ENCODE measurements around the gene PALLD. TPM values are rescaled to one million over a fixed set of nuclear protein-coding genes. Genes with fewer than 3 reads are reported as not detected.

PALLD gene
- total RNA-seq, 8 experiments from 2014 or later: 15.5 to 50.3 (median 24.3) TPM

- in situ Hi-C loops (cut with MboI; ENCODE audit: low pct_unique_long_range_greater_than_20kb in 2 of 9, low sequenced_read_pairs in 9 of 9, unreplicated experiment in 9 of 9): loop anchor here in 2 of 9 experiments (25.0 kb wide), 1 partner anchor 338 kb away; no protein-coding TSS in a partner anchor
- ATAC-seq (replicated peaks in 6 of 8): no peak
- no peak overlapping the region for H3K27ac ChIP-seq
- H3K4me3 ChIP-seq: no peak overlapping the region
- H3K4me1 ChIP-seq (replicated peaks in 1 of 2): no peaks in the 10 kb centered on the region
- WGBS, 10 experiments: 51 to 91% (median 74%) methylated on average over 1 to 5 of the region's 5 CpGs
Measured at GRCh38 chr4:168574581-168575295, 77.9 kb downstream of the PALLD start.

- WGBS, 10 experiments: 100% methylated on average over 1 to 2 of the region's 2 CpGs; no CpG with 5 or more reads in 3 of the 10 experiments
- ATAC-seq (replicated peaks in 6 of 8): no peak
- Histone ChIP-seq H3K4me3 (no peak overlapping the region), H3K27ac (no peak overlapping the region), H3K4me1 (replicated peaks in 1 of 2) (no peaks in the 10 kb centered on the region)
- in situ Hi-C loops (cut with MboI; ENCODE audit: low pct_unique_long_range_greater_than_20kb in 2 of 9, low sequenced_read_pairs in 9 of 9, unreplicated experiment in 9 of 9): loop anchor here in 2 of 9 experiments (25.0 kb wide), 1 partner anchor 337 kb away; no protein-coding TSS in a partner anchor
Measured at GRCh38 chr4:168575473-168575872, 78.6 kb downstream of the PALLD start.

- Histone ChIP-seq H3K27ac (no peak overlapping the region), H3K4me3 (no peak overlapping the region), H3K4me1 (replicated peaks in 1 of 2) (no peaks in the 10 kb centered on the region)
- in situ Hi-C loops (cut with MboI; ENCODE audit: low pct_unique_long_range_greater_than_20kb in 2 of 9, low sequenced_read_pairs in 9 of 9, unreplicated experiment in 9 of 9): loop anchor here in 2 of 9 experiments (25.0 kb wide), 1 partner anchor 335 kb away; no protein-coding TSS in a partner anchor
- WGBS, 10 experiments: 73 to 100% (median 90%) methylated on average over 1 to 5 of the region's 5 CpGs; no CpG with 5 or more reads in 1 of the 10 experiments
- ATAC-seq (replicated peaks in 6 of 8): no peak
Measured at GRCh38 chr4:168577624-168578023, 80.8 kb downstream of the PALLD start.

DNA sequence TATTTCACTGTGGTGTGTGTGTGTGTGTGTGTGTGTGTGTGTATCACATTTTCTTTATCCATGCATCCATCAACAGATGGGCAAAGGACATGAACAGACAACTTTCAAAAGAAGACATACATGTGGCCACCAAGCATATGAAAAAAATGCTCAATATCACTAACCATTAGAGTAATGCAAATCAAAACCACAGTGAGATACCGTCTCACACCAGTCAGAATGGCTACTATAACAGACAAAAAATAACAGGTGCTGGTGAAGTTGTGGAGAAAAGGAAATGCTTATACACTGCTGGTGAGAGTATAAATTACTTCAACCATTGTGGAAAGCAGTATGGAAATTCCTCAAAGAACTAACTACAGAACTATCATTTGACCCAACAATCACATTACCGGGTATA lies 83.4 kb downstream of the PALLD start:
- no peak for ATAC-seq (replicated peaks in 6 of 8)
- WGBS, 10 experiments: 89 to 100% (median 100%) methylated on average over 1 to 2 of the region's 2 CpGs; no CpG with 5 or more reads in 1 of the 10 experiments
- Histone ChIP-seq H3K4me1 (replicated peaks in 1 of 2) (no peaks in the 10 kb centered on the region), H3K27ac (no peak overlapping the region), H3K4me3 (no peak overlapping the region)
- in situ Hi-C loops (cut with MboI; ENCODE audit: low pct_unique_long_range_greater_than_20kb in 2 of 9, low sequenced_read_pairs in 9 of 9, unreplicated experiment in 9 of 9): loop anchor here in 2 of 9 experiments (25.0 kb wide), 1 partner anchor 332 kb away; no protein-coding TSS in a partner anchor

DNA sequence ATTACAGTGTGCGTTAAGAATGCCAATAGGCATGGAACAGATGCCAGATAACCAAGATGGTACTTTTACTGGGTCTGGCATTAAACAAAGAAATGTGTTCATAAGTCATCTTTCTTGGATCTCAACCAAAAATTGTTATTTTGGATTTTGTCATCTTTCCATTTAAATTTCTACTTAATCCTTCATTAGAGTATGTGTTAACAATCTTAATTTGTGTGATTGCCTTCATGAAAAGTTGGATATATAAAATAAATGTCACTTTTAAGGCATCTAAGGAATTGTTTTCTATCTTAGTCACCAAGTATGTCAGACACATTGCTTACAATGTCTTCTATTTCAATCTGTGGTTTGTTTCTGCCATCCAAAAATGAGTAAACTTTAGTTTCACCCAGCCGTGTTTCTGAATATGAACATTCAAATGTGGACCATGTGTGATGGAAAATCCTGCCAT lies 87.5 kb downstream of the PALLD start:
- in situ Hi-C loops (cut with MboI; ENCODE audit: low pct_unique_long_range_greater_than_20kb in 2 of 9, low sequenced_read_pairs in 9 of 9, unreplicated experiment in 9 of 9): loop anchor here in 2 of 9 experiments (25.0 kb wide), 1 partner anchor 328 kb away; no protein-coding TSS in a partner anchor

GRCh38 chr4:168585168-168586091 lies 88.6 kb downstream of the PALLD start:
- ATAC-seq (replicated peaks in 6 of 8): peak; percentile 87 to 100 (median 92)
- in situ Hi-C loops (cut with MboI; ENCODE audit: low pct_unique_long_range_greater_than_20kb in 2 of 9, low sequenced_read_pairs in 9 of 9, unreplicated experiment in 9 of 9): loop anchor here in 2 of 9 experiments (25.0 kb wide), 1 partner anchor 327 kb away; no protein-coding TSS in a partner anchor
- Histone ChIP-seq H3K4me3 (no peak overlapping the region), H3K4me1 (replicated peaks in 1 of 2) (no peaks in the 10 kb centered on the region), H3K27ac (no peak overlapping the region)
- WGBS, 10 experiments: 0 to 50% (median 33%) methylated on average over 1 to 7 of the region's 9 CpGs

More for the DNA sequence above, 87.5 kb downstream of the PALLD start:
- ATAC-seq (replicated peaks in 6 of 8): no peak
- H3K27ac ChIP-seq: no peak overlapping the region
- WGBS, 10 experiments: 0 to 100% (median 92%) methylated on average over 1 to 2 of the region's 2 CpGs; no CpG with 5 or more reads in 1 of the 10 experiments
- no peak overlapping the region for H3K4me3 ChIP-seq
- H3K4me1 ChIP-seq (replicated peaks in 1 of 2): no peaks in the 10 kb centered on the region

- no peaks in the 10 kb centered on the region for H3K4me1 ChIP-seq (replicated peaks in 1 of 2)
- H3K27ac ChIP-seq: no peak overlapping the region
- in situ Hi-C loops (cut with MboI; ENCODE audit: low pct_unique_long_range_greater_than_20kb in 2 of 9, low sequenced_read_pairs in 9 of 9, unreplicated experiment in 9 of 9): loop anchor here in 2 of 9 experiments (25.0 kb wide), 1 partner anchor 325 kb away; no protein-coding TSS in a partner anchor
- 38 to 100% (median 81%) methylated on average over 2 to 5 of the region's 5 CpGs for WGBS, 10 experiments
- no peak overlapping the region for H3K4me3 ChIP-seq
- no peak for ATAC-seq (replicated peaks in 6 of 8)
Measured at GRCh38 chr4:168586926-168587325, 90.1 kb downstream of the PALLD start.

DNA sequence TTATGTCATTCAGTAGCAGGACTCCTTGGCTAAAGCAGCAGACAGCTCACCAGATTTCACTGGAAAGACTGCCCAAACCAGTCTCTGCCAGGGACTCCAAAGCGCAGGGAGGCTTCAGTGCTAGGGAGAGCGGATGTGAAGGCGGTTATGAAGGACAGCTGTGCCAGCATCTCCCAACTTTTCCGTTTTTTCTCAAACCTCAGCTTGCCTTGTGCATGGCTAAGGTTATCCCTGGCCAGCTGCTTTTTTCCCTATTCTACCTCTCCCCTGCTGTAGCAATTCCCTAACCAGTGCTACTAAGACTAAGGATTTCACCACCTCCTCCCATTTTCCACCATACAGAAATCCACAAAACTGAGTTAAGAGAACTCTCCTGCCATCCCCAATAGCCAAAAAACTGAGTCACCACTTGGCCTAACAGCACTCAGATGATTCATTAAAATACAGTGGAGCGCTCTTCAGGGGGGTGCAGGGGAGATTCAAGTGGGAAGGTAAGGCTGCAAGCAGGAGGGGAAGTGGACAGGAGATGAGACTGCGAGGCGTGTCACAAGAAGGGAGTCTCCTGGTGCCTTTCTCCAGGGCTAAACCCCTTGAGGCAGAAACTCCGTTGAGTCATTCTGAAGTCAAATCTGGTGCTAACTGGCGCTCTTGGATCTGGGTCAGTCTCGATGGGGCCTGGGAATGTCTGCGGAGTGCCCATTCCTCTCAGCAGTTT lies 90.7 kb downstream of the PALLD start:
- Histone ChIP-seq H3K27ac (no peak overlapping the region), H3K4me1 (replicated peaks in 1 of 2) (no peaks in the 10 kb centered on the region), H3K4me3 (no peak overlapping the region)
- WGBS, 10 experiments: 4 to 91% (median 83%) methylated on average over 1 to 9 of the region's 11 CpGs; no CpG with 5 or more reads in 1 of the 10 experiments
- in situ Hi-C loops (cut with MboI; ENCODE audit: low pct_unique_long_range_greater_than_20kb in 2 of 9, low sequenced_read_pairs in 9 of 9, unreplicated experiment in 9 of 9): loop anchor here in 2 of 9 experiments (25.0 kb wide), 1 partner anchor 325 kb away; no protein-coding TSS in a partner anchor
- ATAC-seq (replicated peaks in 6 of 8): peak in 2 of 8 experiments; percentile 70 to 73

GRCh38 chr4:168588916-168589531 lies 92.2 kb downstream of the PALLD start:
- Histone ChIP-seq H3K27ac (no peak overlapping the region), H3K4me1 (replicated peaks in 1 of 2) (no peaks in the 10 kb centered on the region), H3K4me3 (no peak overlapping the region)
- ATAC-seq (replicated peaks in 6 of 8): peak in 1 of 8 experiments; percentile 9
- WGBS, 10 experiments: 35 to 92% (median 87%) methylated on average over 2 to 8 of the region's 8 CpGs; no CpG with 5 or more reads in 3 of the 10 experiments
- in situ Hi-C loops (cut with MboI; ENCODE audit: low pct_unique_long_range_greater_than_20kb in 2 of 9, low sequenced_read_pairs in 9 of 9, unreplicated experiment in 9 of 9): loop anchor here in 2 of 9 experiments (25.0 kb wide), 1 partner anchor 323 kb away; no protein-coding TSS in a partner anchor

- no peak overlapping the region for H3K4me3 ChIP-seq
- 60 to 100% (median 81%) methylated on average over 1 of the region's 1 CpG; no CpG with 5 or more reads in 5 of the 10 experiments for WGBS, 10 experiments
- no peaks in the 10 kb centered on the region for H3K4me1 ChIP-seq (replicated peaks in 1 of 2)
- in situ Hi-C loops (cut with MboI; ENCODE audit: low pct_unique_long_range_greater_than_20kb in 2 of 9, low sequenced_read_pairs in 9 of 9, unreplicated experiment in 9 of 9): loop anchor here in 2 of 9 experiments (25.0 kb wide), 1 partner anchor 320 kb away; no protein-coding TSS in a partner anchor
- H3K27ac ChIP-seq: no peak overlapping the region
- ATAC-seq (replicated peaks in 6 of 8): no peak
Measured at GRCh38 chr4:168592676-168593075, 95.8 kb downstream of the PALLD start.

GRCh38 chr4:168593399-168593798 lies 96.5 kb downstream of the PALLD start:
- no peak overlapping the region for H3K27ac ChIP-seq
- in situ Hi-C loops (cut with MboI; ENCODE audit: low pct_unique_long_range_greater_than_20kb in 2 of 9, low sequenced_read_pairs in 9 of 9, unreplicated experiment in 9 of 9): loop anchor here in 2 of 9 experiments (25.0 kb wide), 1 partner anchor 319 kb away; no protein-coding TSS in a partner anchor
- no peaks in the 10 kb centered on the region for H3K4me1 ChIP-seq (replicated peaks in 1 of 2)
- WGBS, 10 experiments: 25 to 90% (median 61%) methylated on average over 2 to 4 of the region's 4 CpGs
- H3K4me3 ChIP-seq: no peak overlapping the region
- ATAC-seq (replicated peaks in 6 of 8): no peak
